ENCODE data around the gene ATP6V0E1.

Gene ATP6V0E1

DNA sequence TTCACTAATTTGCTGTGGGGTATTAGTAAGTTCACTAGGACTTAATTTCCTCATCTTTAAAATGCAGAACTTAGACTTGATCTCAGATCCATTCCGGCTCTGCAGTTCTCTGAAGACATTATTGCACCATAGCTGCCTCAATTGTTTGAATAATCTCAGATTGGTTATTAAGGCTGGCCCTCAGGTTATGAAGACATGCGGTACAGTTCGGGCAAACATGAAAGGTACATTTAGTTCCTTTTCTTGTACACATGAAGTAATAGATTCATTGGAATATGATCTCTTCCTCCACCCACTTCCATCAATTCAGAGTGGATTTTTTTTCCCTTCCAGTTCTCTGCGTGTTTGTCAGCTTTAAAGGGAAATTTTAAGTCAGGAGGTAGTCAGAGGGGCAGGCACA, 28.0 kb downstream of the ATP6V0E1 start:
- Histone ChIP-seq H3K27me3 (ENCODE audit: insufficient read depth, low read length, poor library complexity, severe bottlenecking) (no peaks in the 10 kb centered on the region), H3K79me2 (ENCODE audit: insufficient read depth, low read length) (peaks cover 44% of the 10 kb centered on the region), H3K4me3 (ENCODE audit: low read length, poor library complexity, severe bottlenecking) (no peak overlapping the region), H3F3A (ENCODE audit: low read depth) (no peaks in the 10 kb centered on the region), H3K4me2 (ENCODE audit: low read depth, low read length, poor library complexity, severe bottlenecking) (no peak overlapping the region), H2AFZ (ENCODE audit: low read length) (no peak overlapping the region), H4K20me1 (ENCODE audit: insufficient read depth, low read length, poor library complexity, severe bottlenecking) (peaks cover 8% of the 10 kb centered on the region), H3K9ac (ENCODE audit: low read depth, low read length, poor library complexity, severe bottlenecking) (no peak overlapping the region), H3K9me3 (ENCODE audit: insufficient read depth, low read depth, low read length) (no peaks in the 10 kb centered on the region), H3K4me1 (ENCODE audit: insufficient read depth, low read length, poor library complexity, severe bottlenecking) (no peaks in the 10 kb centered on the region), H3K9me2 (replicated peaks; ENCODE audit: low read depth, low read length) (no peaks in the 10 kb centered on the region), H3K36me3 (ENCODE audit: insufficient read depth, low read length) (no peaks in the 10 kb centered on the region)
- TF ChIP-seq, protein P1, sequence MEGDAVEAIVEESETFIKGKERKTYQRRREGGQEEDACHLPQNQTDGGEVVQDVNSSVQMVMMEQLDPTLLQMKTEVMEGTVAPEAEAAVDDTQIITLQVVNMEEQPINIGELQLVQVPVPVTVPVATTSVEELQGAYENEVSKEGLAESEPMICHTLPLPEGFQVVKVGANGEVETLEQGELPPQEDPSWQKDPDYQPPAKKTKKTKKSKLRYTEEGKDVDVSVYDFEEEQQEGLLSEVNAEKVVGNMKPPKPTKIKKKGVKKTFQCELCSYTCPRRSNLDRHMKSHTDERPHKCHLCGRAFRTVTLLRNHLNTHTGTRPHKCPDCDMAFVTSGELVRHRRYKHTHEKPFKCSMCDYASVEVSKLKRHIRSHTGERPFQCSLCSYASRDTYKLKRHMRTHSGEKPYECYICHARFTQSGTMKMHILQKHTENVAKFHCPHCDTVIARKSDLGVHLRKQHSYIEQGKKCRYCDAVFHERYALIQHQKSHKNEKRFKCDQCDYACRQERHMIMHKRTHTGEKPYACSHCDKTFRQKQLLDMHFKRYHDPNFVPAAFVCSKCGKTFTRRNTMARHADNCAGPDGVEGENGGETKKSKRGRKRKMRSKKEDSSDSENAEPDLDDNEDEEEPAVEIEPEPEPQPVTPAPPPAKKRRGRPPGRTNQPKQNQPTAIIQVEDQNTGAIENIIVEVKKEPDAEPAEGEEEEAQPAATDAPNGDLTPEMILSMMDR (conservative IDR thresholded peaks at IDR 0.05; ENCODE audit: low read length): no peak
- no peak for TF ChIP-seq EZH2phosphoT487 (IDR thresholded peaks at IDR 0.05; ENCODE audit: borderline replicate concordance)

DNA sequence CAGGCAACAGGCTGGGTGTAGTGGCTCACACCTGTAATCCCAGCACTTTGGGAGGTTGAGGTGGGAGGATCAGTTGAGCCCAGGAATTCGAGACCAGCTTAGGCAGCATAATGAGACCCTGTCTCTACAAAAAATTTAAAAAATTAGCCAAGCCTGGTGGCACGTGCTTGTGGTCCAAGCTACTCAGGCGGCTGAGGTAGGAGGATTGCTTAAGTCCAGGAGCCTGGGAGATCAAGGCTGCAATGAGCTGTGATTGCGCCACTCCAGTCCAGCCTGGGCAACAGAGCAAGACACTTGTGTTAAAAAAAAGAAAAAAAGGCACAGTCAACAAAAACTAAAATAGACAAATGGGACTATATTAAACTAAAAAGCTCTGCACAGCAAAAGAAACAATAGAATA, 29.3 kb downstream of the ATP6V0E1 start:
- Histone ChIP-seq H3K79me2 (ENCODE audit: insufficient read depth, low read length) (peaks cover 36% of the 10 kb centered on the region), H3K4me2 (ENCODE audit: low read depth, low read length, poor library complexity, severe bottlenecking) (no peak overlapping the region), H3K9me2 (replicated peaks; ENCODE audit: low read depth, low read length) (no peaks in the 10 kb centered on the region), H3K9ac (ENCODE audit: low read depth, low read length, poor library complexity, severe bottlenecking) (no peak overlapping the region), H3K36me3 (ENCODE audit: insufficient read depth, low read length) (no peaks in the 10 kb centered on the region), H3K27me3 (ENCODE audit: insufficient read depth, low read length, poor library complexity, severe bottlenecking) (no peaks in the 10 kb centered on the region), H3K4me1 (ENCODE audit: insufficient read depth, low read length, poor library complexity, severe bottlenecking) (no peaks in the 10 kb centered on the region), H2AFZ (ENCODE audit: low read length) (no peak overlapping the region), H3K9me3 (ENCODE audit: insufficient read depth, low read depth, low read length) (no peaks in the 10 kb centered on the region), H4K20me1 (ENCODE audit: insufficient read depth, low read length, poor library complexity, severe bottlenecking) (peaks cover 5% of the 10 kb centered on the region), H3K4me3 (ENCODE audit: low read length, poor library complexity, severe bottlenecking) (no peak overlapping the region), H3F3A (ENCODE audit: low read depth) (no peaks in the 10 kb centered on the region)
- TF ChIP-seq EZH2phosphoT487 (IDR thresholded peaks at IDR 0.05; ENCODE audit: borderline replicate concordance): no peak
- TF ChIP-seq, protein P1 (conservative IDR thresholded peaks at IDR 0.05; ENCODE audit: low read length): no peak

- H4K20me1 ChIP-seq (ENCODE audit: insufficient read depth, low read length, poor library complexity, severe bottlenecking): peaks cover 5% of the 10 kb centered on the region
Observed at GRCh38 chr5:173014671-173015070, 31.1 kb downstream of the ATP6V0E1 start.

DNA sequence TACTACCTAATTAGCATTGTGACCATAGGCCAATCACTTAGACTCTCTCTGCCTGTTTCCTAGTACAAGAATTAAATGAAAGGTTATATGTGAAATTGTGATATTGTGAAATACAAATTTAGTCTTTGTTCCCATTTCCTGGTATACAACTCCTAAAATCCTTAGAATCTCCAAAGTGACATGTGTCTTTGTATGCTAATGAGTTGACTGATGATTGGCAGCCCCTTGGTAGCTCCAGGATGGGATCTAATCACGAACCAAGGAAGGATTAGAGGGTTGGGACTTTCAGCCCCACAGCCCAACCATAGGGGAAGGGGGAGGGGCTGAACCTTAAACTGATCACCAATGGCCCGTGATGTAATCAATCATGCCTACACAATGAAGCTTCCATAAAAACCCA, 31.6 kb downstream of the ATP6V0E1 start:
- no peaks in the 10 kb centered on the region for H3K27me3 ChIP-seq (ENCODE audit: insufficient read depth, low read length, poor library complexity, severe bottlenecking)
- no peaks in the 10 kb centered on the region for H3K9me2 ChIP-seq (replicated peaks; ENCODE audit: low read depth, low read length)
- no peaks in the 10 kb centered on the region for H3K4me1 ChIP-seq (ENCODE audit: insufficient read depth, low read length, poor library complexity, severe bottlenecking)
- no peak overlapping the region for H3K4me2 ChIP-seq (ENCODE audit: low read depth, low read length, poor library complexity, severe bottlenecking)
- H3K9me3 ChIP-seq (ENCODE audit: insufficient read depth, low read depth, low read length): no peaks in the 10 kb centered on the region
- peaks cover 5% of the 10 kb centered on the region for H4K20me1 ChIP-seq (ENCODE audit: insufficient read depth, low read length, poor library complexity, severe bottlenecking)
- no peak overlapping the region for H3K4me3 ChIP-seq (ENCODE audit: low read length, poor library complexity, severe bottlenecking)
- H3K36me3 ChIP-seq (ENCODE audit: insufficient read depth, low read length): no peaks in the 10 kb centered on the region
- no peaks in the 10 kb centered on the region for H3F3A ChIP-seq (ENCODE audit: low read depth)
- H2AFZ ChIP-seq (ENCODE audit: low read length): no peak overlapping the region
- no peak overlapping the region for H3K9ac ChIP-seq (ENCODE audit: low read depth, low read length, poor library complexity, severe bottlenecking)
- TF ChIP-seq, protein P1 (conservative IDR thresholded peaks at IDR 0.05; ENCODE audit: low read length): no peak
- TF ChIP-seq EZH2phosphoT487 (IDR thresholded peaks at IDR 0.05; ENCODE audit: borderline replicate concordance): no peak
- H3K79me2 ChIP-seq (ENCODE audit: insufficient read depth, low read length): peaks cover 27% of the 10 kb centered on the region

More at GRCh38 chr5:173014671-173015070, 31.1 kb downstream of the ATP6V0E1 start:
- Histone ChIP-seq H2AFZ (ENCODE audit: low read length) (no peak overlapping the region), H3K79me2 (ENCODE audit: insufficient read depth, low read length) (peaks cover 31% of the 10 kb centered on the region), H3K4me3 (ENCODE audit: low read length, poor library complexity, severe bottlenecking) (no peak overlapping the region), H3K4me2 (ENCODE audit: low read depth, low read length, poor library complexity, severe bottlenecking) (no peak overlapping the region), H3K9me3 (ENCODE audit: insufficient read depth, low read depth, low read length) (no peaks in the 10 kb centered on the region), H3F3A (ENCODE audit: low read depth) (no peaks in the 10 kb centered on the region), H3K36me3 (ENCODE audit: insufficient read depth, low read length) (no peaks in the 10 kb centered on the region), H3K9ac (ENCODE audit: low read depth, low read length, poor library complexity, severe bottlenecking) (no peak overlapping the region), H3K27me3 (ENCODE audit: insufficient read depth, low read length, poor library complexity, severe bottlenecking) (no peaks in the 10 kb centered on the region), H3K9me2 (replicated peaks; ENCODE audit: low read depth, low read length) (no peaks in the 10 kb centered on the region), H3K4me1 (ENCODE audit: insufficient read depth, low read length, poor library complexity, severe bottlenecking) (no peaks in the 10 kb centered on the region)
- no peak for TF ChIP-seq EZH2phosphoT487 (IDR thresholded peaks at IDR 0.05; ENCODE audit: borderline replicate concordance)

All from Loucy (cell line).